Amygdala (tissue), 56 donors: ENCODE results near the gene G2E3.
"Not testable (repeated sequence)": the region's sequence is repeated elsewhere in the genome, so short reads cannot be mapped to it uniquely, and the experiment has no call there.

ENCODE experiments used
- DNase-seq, 56 donors: peaks; one replicate each; lab custom pipeline; 2025; lab: John Stamatoyannopoulos, UW

Gene G2E3

DNA sequence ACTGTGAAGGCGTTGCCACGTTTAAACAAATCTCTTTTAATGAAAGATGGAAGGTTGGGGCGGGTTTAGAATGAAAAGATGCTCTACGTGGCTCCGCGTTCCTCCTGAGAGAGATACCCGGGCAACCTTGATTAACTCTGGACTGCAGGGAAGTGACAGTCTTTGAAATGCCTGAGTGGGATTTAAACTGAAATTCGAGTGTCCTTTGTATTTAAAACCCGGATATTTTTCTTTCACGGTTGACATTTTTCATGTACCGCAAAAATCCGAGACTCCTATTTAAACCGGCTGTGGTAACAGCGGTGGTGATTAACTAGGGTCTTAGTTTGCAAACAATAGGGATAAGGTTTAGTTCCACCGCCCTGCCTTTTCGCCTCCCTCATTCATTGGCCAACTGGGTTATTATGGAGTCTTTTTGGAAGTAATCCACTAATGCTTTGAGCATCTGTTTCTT, 707 bp downstream of the G2E3 start:
- DNase-seq: peak in 2 of 56 donors; percentile 19 to 25

DNA sequence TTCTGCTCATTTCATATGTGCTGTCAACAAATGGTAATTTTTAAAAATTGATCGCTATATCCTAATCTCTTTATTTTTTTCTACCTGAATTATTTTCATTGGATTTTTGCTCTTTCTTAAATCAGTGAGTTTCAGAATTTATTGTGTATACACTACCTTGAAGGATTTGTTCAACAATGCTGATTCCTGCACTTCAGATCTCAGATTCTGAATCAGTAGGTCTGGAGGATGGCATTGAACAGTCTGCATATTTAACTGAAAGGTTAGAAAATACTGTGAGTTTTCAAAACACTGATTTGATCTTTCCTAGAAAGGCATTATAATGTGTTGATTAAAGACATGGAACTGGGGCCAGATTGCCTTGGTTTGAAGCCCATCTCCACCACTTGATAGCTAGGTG, 1.6 kb downstream of the G2E3 start:
- DNase-seq: no peak

DNA sequence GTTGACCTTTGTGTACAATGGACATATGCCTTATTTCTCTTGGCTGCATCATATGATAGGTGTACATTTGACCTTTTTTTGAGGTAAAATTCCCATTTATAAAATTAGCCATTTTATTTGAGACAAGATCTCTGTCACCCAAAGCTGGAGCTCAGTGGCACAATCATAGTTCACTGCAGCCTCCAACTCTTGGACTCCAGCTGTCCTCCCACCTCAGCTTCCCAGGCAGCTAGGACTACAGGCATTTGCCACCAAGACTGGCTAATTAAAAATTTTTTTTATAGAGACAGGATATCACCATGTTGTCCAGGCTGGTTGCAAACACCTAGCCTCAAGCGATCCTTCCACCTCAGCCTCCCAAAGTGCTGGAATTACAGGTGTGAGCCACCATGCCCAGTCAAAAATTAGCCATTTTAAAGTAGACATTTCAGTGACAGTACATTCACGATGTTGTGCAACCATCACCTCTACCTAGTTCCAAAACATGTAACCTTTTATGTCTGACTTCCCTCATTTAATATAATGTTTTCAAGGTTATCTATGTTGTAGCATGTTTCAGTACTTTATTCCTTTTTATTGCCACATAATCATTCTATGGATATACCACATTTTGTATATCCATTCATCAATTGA, 5.4 kb downstream of the G2E3 start:
- DNase-seq: no peak

DNA sequence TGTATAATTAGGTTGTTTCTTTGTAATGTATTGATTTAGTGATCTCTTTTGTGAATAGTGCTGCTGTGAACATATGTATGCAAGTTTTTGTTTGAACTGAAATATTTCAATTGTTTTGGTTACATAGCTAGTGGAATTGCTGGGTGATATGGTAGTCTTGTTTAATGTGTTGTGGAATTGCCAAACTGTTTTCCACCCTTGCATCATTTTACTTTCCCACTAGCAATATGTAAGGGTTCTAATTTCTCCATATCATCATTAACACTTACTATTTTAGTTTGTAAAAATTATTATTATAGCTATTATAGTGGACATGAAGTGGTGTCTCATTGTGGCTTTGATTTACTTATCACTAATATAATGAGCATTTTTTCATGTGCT, 5.9 kb downstream of the G2E3 start:
- DNase-seq: no peak

DNA sequence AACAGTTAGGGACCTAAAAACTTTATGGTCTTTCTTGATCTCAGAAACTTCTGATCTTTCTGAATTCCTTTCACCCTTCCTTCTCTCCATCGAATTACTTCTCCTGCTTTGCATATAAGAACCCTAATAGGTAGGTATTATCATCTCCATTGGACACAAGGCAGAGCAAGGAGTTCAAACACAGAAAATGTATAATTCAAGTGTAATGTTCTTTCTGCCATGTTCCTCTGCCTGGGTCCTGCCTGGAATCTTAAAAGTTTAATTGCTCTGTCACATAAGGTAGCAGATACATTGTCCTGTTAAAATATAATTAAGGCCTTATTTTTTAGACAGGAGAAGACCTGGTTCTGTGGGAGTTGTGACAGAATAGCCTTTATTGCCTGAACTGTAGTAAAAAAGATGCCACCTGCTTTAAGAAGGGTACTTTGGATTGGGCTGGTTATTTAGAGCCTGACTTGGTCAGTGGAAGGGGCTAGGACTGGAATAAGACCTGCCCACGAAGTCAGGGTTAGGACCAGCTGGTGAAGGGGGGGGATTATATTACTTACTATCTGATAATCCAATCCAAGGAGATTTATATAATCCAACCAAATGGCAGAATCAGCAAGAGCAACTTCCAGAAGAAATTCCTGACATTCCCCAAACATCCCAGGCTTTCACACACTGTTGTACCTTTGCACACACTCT, 10.4 kb downstream of the G2E3 start:
- no peak for DNase-seq

DNA sequence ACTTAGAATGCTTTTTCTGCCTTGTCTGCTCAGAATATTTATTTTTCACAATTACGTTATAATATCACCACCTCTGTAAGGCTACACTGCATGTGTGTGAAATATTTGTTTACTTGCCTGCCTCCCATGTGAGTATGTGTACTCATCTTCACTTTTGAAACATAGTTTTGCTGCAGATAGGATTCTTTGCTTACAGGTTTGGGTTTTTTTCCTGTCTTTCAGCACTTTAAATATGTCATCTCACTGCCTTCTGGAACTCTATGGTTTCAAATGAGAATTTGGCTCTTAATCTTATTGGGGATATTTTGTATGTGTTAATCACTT, 10.9 kb downstream of the G2E3 start:
- DNase-seq: no peak

DNA sequence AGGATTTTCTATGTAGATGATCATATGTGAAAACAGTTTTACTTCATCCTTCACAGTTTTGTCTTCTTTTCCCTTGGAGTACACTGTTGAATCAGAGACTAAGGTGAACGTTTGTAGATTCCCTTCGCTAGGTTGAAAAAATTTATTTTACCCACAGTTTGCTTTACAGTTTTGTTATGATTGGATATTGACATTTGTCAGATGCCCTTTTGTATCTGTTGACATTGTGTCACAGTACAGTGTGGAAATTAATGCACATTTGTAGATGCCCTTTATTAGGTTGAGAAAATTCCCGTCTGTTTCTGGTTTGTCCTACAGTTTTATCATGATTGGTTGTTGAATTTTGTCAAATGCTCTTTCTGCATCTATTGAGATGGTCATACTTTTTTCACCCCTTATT, 13.3 kb downstream of the G2E3 start:
- no peak for DNase-seq

DNA sequence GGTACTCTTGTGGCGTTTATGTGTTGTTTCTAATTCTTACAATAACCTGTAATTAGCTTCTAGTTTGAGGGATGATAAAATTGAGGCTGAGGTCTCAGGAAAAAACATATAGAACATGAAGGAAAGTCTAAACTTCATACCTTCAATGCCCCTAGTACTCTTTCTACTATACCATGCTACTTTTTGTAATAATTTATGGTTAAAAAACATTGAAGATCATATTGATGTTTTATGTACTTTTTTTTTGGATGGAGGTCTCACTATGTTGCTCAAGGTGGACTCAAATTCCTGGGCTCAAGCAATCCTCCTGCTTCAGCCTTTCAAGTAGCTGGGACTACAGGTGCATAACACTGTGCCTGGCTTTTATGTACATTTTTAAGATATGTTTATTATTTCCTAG, 13.8 kb downstream of the G2E3 start:
- no peak for DNase-seq

DNA sequence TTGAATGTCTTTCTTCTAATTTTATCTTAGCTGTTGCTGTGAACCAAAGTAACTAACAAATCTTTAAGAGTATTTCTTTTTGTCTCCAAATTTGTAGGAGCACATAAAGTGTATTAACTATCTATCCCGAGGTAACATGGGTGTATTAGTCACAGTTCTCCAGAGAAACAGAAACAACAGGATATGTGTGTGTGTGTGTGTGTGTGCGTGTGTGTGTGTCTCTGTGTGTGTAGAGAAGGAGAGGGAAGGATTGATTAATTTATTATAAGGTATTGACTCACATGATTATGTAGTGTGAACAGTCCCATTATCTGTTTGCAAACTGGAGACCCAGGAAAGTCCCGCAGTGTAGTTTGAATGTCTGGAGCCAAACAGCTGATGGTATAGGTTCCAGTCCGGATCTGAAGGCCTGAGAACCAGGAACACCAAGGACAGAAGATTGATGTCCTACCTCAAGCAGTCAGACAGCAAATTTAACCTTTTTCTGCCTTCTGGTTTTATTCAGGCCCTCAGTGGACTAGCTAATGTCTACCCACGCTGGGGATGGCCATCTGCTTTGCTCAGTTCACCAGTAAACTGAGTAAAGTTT, 14.4 kb downstream of the G2E3 start:
- no peak for DNase-seq

DNA sequence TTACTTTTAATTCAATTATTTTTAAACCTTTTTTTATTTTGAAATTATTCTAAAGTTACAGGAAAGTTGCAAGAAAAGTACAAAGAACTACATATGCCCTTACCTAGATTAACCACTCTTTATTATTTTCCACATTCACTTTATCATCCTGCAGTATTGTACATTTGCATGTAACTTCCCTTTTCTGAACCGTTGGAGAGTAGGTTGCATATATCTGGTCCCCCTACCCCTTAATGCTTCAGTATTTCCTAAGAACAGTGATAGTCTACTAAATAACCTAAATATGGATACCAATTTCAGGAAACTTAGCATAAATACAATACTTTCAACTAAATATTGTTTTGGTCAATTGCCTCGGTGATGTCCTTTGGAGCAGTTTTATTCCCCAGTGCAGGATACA, 15.0 kb downstream of the G2E3 start:
- no peak for DNase-seq

DNA sequence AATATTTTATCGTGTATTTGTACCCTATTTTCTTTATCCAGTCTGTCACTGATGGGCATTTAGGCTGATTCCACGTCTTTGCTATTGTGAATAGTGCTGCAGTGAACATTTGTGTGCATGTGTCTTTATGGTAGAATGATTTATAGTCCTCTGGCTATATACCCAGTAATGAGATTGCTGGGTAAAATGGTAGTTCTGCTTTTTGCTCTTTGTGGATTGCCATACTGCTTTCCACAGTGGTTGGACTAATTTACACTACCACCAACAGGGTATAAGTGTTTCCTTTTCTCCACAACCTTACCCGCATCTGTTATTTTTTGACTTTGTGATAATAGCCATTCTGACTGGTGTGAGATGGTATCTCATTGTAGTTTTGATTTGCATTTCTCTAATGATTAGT, 15.8 kb downstream of the G2E3 start:
- not testable (repeated sequence) for DNase-seq

DNA sequence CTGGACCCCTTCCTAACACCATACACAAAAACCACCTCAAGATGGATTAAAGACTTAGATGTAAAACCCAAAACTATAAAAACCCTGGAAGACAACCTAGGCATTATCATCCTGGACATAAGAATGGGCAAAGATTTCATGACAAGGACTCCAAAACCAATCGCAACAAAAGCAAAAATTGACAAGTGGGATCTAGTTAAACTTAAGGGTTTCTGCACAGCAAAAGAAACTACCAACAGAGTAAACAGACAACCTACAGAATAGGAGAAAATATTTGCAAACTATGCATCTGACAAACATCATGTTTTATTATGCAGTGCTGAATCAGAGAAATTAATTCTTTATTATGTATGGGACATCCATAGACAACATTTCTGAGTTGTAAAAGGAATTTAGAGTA, 17.4 kb downstream of the G2E3 start:
- DNase-seq: not testable (repeated sequence)

DNA sequence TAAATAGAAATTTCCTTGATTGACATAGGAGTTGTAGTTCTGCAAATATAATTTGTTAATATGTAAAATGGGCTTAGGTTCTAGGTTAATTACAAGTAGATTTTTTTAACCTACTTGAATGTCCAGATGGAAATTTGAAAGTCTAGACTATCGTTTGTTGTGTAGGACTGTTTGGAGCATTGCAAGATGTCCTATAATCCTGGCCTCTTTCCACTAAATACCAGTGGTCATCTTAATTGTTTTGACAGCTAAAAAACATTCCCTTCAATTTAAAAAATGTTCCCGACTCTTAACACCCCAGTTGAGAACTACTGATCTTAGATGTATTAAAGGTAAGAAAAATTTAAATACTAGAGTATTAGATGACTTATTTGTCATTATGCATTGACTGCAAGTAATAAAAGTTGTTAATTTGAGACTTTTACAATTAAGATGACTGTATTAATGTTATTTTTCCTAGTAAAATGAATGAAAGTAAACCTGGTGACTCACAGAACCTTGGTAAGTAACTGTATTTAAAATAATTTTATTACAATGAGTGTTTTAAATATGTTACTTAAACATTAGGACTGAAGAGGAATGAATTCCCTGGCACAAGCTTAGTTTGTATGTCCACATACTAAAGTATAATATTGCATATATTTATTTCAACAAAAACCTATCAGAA, 21.8 kb downstream of the G2E3 start:
- DNase-seq: no peak

DNA sequence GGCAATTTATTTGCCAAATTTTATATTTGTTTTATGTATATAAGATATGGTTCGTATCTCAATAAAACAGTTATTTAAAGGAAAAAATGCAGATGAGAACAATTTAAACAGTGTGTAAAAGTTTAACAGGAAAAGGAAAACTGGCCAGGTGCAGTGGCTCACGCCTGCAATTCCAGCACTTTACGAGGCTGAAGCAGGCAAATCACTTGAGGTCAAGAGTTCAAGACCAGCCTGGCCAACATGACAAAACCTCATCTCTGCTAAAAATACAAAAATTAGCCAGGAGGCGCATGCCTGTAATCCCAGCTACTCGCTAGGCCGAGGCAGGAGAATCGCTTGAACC, 22.3 kb downstream of the G2E3 start:
- DNase-seq: no peak

DNA sequence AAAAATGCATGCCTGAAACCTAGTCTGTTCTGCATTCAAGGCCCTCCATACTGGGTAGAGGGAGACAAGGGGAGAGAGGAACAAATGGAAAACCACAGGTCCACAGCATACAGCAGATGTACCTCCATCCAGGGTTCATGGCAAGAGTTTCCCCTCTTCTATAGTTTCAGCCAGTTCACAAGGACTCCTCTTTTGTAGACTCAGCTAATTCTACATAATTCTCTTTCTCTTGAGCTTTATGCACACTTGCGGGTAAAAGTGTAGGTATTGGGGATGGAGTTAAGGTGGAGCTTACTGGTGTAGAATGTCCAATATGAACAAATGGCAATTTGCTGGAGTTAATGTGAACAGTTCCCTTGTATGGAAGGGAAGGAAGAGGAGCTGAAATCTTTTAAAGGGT, 23.4 kb downstream of the G2E3 start:
- DNase-seq: no peak

DNA sequence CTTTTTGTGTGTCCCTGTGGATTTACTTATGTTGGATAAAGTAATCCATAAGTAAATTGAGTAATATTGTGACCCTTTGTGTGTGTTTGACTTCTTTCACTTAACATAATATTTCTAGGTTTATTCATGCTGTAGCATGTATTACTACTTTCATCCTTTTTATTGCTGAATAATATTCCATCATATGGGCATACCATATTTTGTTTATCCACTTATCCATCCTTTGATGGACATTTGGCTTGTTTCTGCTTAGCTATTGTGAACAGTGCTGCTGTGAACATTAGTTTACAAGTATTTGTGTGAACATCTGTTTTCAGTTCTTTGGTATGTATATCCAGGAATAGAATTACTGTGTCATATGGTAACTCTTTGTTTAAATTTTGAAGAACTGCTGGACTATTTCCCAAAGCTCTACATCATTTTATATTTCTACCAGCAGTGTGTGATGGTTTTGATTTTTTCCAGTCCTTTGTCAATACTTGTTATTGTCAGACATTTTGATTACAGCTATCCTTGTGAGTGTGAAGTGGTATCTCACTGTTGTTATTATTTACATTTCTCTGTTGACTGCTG, 25.2 kb downstream of the G2E3 start:
- no peak for DNase-seq

DNA sequence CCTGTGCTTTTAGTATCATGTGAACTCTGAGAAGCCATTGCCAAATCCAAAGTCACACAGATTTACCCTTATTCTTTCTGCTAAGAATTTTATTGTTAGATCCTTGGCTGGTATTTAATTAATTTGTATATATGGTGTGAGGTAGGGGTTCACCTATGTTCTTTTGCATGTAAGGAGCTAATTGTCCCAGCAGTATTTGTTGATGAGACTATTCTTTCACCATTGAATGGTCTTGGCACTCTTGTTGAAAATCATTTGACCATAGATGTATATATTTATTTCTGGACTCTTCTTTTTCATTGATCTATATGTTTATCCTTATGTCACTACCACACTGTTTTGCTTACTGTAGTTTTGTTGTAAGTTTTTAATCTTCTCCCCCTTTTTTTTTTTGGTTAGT, 26.2 kb downstream of the G2E3 start:
- no peak for DNase-seq

DNA sequence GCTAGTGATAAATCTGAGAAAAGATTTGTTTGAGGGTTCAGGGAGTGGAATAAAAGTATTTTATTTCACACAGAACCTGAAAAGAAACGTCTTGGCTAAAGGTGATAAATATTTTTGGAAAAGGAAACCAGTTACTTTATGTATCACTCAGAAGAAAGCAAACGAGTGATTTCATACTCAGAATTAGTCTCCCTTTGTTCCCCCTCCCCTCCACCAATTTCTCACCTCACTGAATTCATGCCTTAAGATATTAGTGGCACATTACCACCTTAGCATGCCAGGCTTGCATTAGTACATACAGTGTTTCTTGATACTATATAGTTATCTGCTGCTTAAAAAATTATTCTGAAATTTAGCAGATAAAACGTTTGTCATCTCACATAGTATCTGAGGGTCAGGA, 28.2 kb downstream of the G2E3 start:
- DNase-seq: no peak

DNA sequence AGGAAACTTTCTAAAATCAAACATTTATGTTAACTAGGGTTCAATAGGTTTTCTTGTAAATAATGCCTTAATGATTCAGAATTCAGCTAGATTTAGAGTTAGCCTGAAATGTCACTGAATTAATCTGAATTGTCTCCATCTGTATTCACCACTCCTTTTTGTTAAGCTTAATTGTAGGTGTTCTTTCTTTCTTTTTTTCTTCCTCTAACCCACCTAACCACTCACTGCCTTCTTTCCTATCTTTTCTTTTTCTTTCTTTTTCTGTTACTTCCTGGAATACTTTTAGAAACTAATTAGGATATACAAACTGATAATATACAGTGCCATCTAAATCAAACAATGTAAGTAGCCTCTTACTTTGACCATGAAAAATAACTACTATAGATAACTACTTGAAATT, 29.9 kb downstream of the G2E3 start:
- no peak for DNase-seq

DNA sequence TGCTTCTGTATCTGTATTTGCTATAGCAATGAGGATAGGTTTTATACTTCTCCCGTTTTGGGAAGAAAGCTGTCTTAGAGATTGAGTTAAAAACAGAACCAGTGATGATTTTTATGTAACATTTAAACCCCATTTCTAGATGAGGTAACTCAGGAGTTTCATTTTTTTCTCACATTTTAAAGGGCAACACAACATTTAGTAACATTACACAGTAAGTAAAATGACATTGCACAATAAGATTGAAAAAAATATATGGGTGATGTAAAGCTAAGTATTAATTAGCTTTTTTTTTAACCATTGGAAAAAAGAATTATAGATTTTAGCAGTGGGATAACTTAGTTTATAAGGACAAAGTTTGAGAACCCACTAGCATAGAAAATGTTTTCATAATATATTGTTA, 38.0 kb downstream of the G2E3 start:
- no peak for DNase-seq

DNA sequence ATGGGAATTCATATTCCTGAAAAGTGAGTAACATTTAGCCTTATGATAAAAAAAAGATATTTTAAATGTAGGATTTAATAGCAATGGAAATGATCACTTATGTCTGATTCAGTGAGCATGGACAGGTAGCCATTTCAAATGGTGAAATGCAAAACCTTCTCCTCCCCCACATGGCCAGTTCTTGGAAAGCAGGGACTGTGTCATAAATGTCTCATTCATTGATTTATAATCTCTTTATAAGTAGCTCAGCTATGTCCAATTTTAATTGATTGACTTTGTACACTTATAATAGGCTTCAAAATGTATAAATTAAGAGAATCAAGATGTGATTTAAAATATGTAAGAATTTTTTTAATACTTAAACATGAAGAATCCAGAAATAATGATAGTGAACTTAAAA, 38.5 kb downstream of the G2E3 start:
- no peak for DNase-seq
